Left lobe of liver (tissue), 2 donors: ENCODE data around the gene IL37. TPM values are rescaled to one million over a fixed set of nuclear protein-coding genes. Genes with fewer than 3 reads are reported as not detected.
A peak's percentile ranks its signal among the peaks of the same experiment; 100 is the strongest.

Source experiments
- ATAC-seq: fragments of 200-7000 bp; cut with Tn5 transposase; one replicate; pipeline ENCODE4 v1.9.1; 2020; ENCODE audit warnings: mild to moderate bottlenecking, moderate library complexity
- DNase-seq: peaks from one replicate; pipeline ENCODE4 v3.0.0-alpha.2; 2020; ENCODE audit warnings: low spot score
- total RNA-seq: library from RNA; stranded (reverse); gene quantifications from one replicate; pipeline ENCODE4 v1.2.1, GENCODE V29; 2021
- donor health status: DM: no; HTN: no; CAD: no; lungs with moderate emphysema.
- donor health status: DM: no; HTN: yes; CAD: no.

Gene IL37
- total RNA-seq = not detected

- DNase-seq (no peak), ATAC-seq (no peak)
Observed at GRCh38 chr2:112910865-112911264, at the start of gene IL37. IL37 (plus strand) TSS chr2:112911165; CDS start chr2:112913013, 1,848 bp downstream.

GRCh38 chr2:112864072-112864471 lies 46.9 kb upstream of the IL37 start:
- DNase-seq (no peak), ATAC-seq (no peak)

DNA sequence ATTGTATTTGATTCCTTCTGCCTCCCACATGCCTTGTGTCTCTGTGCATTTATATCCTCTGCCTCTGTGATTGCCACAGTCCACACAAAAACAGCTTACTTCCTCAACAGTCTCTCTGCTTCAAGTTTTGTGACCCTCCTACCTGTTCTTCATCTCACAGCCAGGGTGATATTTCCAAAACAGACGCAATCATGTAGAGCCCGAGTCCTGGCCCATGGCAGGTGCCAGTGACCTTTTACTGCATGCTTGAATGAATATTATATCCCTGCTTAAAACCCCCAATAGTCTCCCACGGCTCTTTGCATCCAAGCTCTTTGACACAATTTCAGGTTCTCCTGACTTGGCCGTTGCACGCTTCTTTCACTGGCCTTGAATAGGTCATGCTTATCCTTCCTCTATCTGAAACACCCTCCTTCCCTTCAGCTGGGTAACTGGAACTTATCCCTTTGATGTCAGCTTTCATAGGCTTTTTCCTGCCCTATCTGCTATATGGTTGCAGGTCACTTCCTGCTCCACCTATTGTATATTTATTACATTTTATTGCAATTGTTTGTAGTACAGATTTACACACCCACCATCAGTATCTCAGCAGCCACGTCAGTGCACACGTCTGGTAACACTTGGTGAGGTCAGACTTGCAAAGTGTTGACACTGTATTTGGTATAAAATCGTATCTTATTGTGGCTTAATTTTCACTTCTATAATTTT lies 44.7 kb upstream of the IL37 start:
- no peak for ATAC-seq
- no peak for DNase-seq

DNA sequence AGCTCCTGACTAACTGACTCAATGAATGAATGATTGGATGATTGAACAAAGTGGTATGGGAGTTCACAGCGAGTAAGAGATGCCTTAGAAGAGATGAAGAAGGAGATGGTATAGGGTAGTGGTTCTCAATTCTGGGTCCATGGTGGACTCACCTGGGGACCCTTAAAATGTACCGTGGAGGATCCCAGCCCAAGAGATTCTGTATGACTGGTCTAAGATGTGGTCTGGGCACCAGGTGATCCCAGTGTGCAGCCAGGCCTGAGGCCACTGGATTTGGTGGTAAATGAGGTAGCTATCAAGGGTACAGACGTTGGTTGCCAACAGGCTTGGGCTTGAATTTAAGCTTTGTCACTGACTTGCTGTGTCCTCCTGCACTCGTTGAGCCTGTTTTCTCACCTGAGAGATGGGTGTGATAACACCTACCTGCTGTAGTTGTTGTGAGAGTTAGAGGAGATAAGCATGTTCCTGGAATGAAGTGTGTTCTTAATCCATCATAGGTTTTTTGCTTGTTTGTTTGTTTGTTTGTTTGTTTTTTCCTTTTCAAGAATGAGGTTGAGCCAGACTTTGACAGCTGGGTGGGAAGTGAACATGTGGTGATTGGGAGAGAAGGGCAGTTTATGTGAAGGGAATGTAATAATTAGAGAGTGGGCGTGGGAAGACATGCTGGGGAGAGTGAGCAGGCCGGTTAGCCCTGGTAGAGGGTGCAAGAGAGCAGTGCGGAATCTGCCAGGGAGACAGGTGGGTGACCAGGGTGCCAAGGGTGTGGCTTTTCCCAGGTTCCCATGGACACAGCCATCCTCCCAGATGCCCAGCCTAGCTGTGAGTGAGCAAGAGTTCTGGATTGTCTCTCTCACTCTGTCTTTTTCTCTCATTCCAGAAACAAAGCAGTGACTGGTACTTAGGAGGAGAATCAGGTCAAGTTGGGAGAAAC lies 43.0 kb upstream of the IL37 start:
- DNase-seq (no peak), ATAC-seq (no peak)

DNA sequence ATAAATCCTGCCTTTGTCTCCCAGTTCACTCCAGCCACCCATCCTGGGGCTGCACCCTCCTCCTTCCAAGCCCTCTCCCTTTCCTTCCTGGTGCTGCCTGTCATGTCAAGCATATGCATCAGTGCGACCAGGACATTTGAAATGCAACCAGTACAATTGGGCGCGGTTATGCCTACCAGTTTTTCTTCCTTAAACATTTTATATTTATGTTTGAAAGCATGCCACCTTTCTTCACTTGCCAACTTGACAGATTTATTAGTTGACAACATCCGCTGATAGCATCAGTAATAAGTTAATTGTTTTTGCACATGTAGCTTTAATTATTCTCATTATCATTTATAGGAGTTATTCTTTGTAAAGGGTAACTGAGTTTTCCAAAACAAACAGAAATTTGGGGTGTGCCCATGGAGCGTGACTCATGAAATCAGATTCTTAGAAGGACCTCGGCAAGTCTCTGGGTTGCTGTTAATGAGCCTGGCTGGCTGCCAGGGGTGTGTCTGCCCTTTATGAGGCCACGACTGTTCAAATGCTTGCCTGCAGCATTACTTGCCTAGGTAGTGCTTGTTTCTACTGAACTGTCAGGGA lies 41.6 kb upstream of the IL37 start:
- ATAC-seq = no peak
- DNase-seq = no peak

DNA sequence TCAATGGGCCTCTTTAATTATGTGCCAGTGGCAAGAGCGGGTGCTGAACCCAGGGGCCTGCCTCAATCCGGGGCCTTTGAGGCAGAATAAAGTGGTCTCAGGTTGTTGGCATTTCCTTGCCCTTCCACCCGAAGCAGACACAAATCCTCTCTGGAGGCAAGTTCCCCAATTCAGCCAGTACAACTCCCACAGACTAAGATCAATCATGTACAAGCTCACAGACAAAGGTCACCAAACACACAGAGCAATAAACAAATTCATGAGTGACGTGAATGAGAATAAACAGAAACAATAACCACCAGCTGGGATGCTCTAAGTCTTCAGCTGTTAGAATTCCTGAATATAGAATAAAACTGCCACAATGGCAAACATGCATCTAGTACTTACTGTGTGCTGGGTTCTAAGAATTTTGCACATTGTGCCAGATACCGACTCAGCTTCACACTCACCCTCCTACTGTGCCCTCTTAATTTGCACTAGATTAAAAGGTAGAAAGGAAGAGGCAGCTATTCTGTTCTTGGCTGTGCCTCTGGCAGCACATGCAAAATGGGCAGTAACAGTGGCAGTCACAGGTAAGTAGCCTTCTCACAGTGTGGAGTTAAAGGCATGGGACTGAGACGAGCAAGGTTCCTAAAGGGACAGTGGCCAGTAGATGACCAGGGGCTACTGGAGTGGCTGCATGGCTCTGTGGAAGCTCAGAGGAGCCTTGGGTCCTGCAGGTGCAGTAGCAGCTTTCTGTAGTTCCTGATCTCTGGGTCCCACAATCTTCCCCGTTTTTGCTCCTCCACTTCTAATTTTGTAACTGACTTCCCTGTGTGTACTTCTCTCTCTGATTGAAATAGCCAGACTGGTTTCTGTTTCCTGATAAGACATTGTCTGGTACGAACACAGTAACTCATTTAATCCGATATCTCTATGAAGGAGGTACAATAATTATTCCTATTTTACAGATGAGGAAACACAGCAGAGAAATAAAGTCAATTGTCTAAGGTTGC lies 39.8 kb upstream of the IL37 start:
- ATAC-seq (peak; percentile 63), DNase-seq (no peak)

DNA sequence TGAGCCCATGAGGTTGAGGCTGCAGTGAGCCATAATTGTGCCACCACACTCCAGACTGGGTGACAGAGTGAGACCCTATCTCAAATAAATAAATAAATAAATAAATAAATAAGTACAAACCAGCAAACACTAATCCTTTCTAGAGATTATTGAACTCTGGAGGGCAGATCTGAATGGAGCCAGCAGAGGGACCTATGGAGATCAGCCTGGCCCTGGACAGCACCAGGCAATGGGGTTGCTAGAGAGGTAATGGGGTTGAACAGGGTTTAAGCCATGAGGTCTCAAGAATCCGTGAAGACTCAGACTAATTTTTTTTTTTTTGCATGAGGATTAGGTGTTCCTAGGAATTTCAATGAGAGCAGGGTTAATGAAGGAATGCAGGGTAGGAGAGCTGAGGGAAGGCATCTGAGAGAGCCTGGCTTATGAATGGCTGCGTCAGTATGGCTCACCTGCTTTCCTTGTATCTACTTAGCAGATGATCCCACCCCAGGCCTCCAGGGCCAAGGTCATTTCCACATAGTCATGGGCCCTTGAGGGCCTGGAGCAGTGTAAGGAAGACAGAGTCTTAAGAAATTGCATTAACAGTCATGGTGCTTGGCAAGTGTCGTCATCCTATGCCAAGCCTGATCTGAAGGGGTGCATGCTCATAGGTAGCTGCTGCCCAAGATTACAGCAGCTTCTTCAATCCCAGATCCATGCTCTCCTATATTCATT lies 34.6 kb upstream of the IL37 start:
- ATAC-seq = no peak
- no peak for DNase-seq

DNA sequence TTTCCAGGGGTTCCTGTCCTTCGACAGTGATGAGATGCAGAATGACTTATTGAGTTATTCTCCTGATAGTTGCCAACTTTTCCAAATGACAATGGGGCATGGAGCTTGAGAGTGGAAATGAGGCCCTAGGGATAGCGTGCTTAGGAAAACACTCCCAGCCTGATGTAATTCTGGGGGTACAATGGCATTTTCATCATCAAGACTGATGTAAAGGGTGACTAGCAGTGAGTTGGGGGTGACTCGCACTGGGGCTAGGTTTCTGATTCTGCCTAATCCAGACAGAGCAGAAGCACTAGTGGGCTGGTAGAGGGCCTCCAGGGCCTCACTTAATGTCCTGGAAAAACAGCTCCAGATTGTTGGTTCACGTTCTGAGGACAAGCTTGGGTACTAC lies 34.0 kb upstream of the IL37 start:
- ATAC-seq (no peak), DNase-seq (no peak)

GRCh38 chr2:112877423-112877822 lies 33.5 kb upstream of the IL37 start:
- ATAC-seq = no peak

GRCh38 chr2:112879491-112880041 lies 31.4 kb upstream of the IL37 start:
- no peak for DNase-seq
- no peak for ATAC-seq

More at GRCh38 chr2:112877423-112877822, 33.5 kb upstream of the IL37 start:
- DNase-seq = no peak

GRCh38 chr2:112880091-112880531 lies 30.9 kb upstream of the IL37 start:
- DNase-seq = no peak
- no peak for ATAC-seq

GRCh38 chr2:112880696-112881095 lies 30.3 kb upstream of the IL37 start:
- DNase-seq (no peak), ATAC-seq (no peak)

DNA sequence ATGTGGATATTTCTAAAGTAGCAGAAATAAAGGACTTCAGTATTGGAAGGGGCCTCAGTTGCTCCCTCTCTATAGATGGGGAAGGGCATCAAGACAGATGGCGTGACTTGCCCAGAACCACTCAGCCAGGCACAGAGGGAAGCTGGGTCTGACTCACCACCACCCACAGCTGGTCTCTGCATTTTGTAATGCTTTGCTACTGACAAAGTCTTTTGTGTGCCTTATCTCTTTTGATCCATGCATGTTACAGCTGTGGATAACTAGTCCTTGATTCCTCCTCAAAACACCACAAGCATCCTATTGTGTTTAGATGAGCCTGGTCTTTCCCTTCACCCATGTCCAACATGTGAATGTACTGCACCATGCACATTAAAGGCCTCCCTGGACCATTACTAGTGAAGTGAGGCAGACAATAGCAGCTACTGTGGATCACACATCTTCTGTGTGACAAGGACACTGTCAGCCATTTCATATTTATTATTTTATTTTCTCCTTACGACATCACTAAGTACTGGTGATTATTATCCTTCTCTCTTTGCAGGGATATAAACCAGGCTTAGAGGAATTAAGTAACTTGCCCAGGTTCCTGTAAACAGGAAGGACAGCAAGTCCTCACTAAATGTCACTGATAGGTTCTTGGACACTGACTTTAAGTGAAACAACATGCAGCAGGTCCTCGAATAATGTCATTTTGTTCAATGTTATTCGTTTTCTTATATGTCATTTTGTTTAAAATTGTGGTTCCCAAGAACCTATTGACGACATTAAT lies 29.6 kb upstream of the IL37 start:
- ATAC-seq (no peak), DNase-seq (no peak)

DNA sequence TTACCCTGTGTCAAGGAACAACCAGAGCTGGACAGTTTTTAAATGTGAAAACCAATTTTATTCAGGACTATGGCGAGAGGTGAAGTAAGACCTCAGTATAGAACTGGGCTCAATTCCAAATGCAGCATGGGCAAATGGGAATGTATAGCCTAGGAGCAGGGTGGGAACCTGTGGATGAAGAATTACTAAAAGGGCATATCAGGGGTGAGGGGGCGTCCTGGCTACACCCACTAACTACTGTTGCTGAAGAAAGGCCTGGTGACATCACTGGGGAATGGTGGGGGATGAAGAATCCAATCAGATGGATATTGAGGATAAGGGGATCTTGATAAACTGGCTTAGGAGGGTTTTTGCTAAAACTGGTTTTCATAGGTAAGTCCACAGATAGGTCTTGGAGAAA lies 27.3 kb upstream of the IL37 start:
- DNase-seq = no peak
- no peak for ATAC-seq

GRCh38 chr2:112884869-112885505 lies 26.0 kb upstream of the IL37 start:
- peak; percentile 80 for DNase-seq
- peak; percentile 100 for ATAC-seq

DNA sequence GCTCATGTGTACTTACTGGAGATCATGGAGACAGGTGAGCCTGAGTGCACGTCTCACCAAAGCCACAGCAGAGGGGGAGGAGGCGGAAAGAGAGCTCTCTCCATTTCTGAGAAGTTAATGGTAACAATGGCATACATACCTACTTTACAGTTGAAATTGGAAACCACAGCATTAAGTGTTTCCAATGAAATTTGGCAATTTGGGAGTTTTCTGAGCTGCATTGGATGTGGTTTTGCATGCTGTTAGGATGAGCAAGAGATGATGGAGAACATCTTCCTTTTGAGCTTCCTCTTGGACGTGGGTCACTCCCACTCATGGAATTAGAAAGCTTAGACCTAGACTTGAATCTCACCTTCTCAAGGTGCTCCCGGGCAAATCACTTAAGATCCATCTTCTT lies 25.5 kb upstream of the IL37 start:
- DNase-seq (no peak), ATAC-seq (peak; percentile 24)

- DNase-seq (no peak), ATAC-seq (no peak)
Observed at GRCh38 chr2:112886291-112886690, 24.7 kb upstream of the IL37 start.
